Sigmoid colon (tissue), 3 donors: Measurements from ENCODE around the gene SMAD1.
A peak's percentile ranks its signal among the peaks of the same experiment; 100 is the strongest.

ENCODE experiments used
- POLR2A ChIP-seq, 2 donors: fragments of 450-650 bp; IDR thresholded peaks; one replicate each; pipeline ENCODE4 v1.6.1; 2016; ENCODE audit warnings: antibody characterized with exemption in 2 of 2, mild to moderate bottlenecking in 2 of 2, moderate library complexity in 2 of 2
- TF ChIP-seq, protein P1 (sequence below), 4 experiments: fragments of 450-650 bp in 3 of 4; fragments of 200-600 bp in 1 of 4; IDR thresholded peaks; one replicate each; pipeline ENCODE4 v1.5.1; 2016 to 2019; ENCODE audit warnings: antibody characterized with exemption in 4 of 4, mild to moderate bottlenecking in 3 of 4, moderate library complexity in 2 of 4

DNA sequence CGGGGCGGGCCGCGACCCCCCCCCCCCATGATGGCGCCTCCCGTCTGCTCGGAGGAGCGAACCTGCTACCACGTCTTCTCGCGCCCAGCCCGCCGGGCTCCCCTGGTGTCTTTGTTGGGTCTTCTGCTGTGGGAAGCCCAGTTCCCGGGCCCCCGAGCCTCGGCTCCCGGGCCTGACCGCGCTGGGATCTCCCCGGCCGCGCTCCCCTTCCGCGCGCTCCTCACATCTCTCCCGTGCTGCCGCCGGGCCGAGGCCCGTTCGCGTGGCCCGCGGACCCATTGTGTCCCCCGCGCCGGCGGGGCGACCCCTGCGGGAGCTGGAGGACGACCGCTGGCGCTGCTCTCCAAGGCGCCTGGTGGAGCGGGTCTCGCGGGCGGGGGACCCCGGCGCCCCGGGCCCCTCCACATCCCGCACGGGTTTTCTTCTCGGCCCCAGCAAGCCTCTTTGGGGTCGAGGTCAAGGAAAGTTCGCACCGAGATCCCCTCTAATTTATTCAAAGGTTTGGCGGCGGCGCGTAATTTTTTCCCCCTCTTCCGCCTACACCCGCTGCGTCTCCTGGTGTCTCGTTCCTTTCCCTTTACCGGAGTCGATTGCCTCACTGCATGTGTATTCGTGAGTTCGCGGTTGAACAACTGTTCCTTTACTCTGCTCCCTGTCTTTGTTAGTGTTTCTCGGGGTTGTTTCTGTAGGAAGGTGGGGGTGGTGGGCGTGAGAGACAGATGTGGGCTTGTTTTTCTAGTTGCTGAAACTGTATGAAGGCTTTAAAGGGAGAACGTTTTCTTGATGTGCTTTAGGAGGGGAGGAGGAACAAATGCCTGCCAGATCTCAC, 770 bp downstream of the SMAD1 start:
- TF ChIP-seq, protein P1, sequence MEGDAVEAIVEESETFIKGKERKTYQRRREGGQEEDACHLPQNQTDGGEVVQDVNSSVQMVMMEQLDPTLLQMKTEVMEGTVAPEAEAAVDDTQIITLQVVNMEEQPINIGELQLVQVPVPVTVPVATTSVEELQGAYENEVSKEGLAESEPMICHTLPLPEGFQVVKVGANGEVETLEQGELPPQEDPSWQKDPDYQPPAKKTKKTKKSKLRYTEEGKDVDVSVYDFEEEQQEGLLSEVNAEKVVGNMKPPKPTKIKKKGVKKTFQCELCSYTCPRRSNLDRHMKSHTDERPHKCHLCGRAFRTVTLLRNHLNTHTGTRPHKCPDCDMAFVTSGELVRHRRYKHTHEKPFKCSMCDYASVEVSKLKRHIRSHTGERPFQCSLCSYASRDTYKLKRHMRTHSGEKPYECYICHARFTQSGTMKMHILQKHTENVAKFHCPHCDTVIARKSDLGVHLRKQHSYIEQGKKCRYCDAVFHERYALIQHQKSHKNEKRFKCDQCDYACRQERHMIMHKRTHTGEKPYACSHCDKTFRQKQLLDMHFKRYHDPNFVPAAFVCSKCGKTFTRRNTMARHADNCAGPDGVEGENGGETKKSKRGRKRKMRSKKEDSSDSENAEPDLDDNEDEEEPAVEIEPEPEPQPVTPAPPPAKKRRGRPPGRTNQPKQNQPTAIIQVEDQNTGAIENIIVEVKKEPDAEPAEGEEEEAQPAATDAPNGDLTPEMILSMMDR (IDR thresholded peaks at IDR 0.05) = peak in 1 of 4 experiments; percentile 13
- no peak for TF ChIP-seq POLR2A (IDR thresholded peaks at IDR 0.05)
